ENCODE results near the gene RBM39. TPM values are rescaled to one million over a fixed set of nuclear protein-coding genes. Genes with fewer than 3 reads are reported as not detected.

The RBM39 gene
- total and polyA plus RNA-seq, 9 of the 15 experiments (the other 6 are each of a cell fraction or from before 2014, with no cell fraction given), result 143 to 319 (median 228) TPM

DNA sequence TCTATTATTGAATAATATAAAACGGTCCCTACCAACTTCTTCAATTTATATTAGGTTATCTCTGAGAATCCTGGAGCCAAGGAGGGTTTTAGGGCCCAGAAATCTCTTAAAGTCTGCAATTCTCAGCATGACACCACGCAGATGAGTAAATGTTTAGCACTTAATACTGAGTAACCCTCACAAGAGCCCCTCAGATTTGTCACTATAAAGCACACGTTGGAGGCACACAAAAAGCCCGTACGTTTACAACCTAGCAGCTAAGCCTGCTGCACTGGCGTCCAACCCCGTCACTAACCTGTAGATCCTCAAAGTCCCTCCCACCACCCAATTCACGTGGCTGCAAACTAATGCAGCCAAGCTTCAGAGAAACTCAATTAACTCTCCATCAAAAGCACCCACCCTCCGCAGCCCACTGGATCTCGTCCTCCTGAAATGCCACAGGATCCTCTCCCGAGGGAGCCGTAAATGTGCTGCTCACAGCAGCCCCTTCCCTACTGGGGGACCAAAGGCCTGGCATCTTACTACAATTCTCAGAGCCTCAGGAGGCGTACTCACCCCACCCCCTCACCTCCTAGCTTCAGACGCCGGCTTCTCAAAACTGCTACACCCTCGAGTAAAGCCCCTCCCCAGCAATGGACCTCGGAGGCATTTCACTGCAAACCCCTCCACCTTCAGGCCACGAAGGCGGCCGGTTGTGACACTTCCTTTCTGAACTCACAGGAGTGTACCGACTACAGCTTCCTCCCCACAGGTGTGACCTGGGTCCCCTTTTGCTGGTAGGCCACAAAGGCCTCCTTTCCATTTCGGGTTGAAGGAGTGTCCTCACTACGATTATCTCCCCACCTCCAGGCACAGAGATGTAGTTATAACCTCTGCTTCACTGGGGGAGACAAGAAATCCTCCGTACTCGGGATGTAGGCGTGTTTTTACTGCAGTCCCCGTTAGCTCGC lies 78.3 kb downstream of the RBM39 start (continued):
- TF ChIP-seq, protein P1, sequence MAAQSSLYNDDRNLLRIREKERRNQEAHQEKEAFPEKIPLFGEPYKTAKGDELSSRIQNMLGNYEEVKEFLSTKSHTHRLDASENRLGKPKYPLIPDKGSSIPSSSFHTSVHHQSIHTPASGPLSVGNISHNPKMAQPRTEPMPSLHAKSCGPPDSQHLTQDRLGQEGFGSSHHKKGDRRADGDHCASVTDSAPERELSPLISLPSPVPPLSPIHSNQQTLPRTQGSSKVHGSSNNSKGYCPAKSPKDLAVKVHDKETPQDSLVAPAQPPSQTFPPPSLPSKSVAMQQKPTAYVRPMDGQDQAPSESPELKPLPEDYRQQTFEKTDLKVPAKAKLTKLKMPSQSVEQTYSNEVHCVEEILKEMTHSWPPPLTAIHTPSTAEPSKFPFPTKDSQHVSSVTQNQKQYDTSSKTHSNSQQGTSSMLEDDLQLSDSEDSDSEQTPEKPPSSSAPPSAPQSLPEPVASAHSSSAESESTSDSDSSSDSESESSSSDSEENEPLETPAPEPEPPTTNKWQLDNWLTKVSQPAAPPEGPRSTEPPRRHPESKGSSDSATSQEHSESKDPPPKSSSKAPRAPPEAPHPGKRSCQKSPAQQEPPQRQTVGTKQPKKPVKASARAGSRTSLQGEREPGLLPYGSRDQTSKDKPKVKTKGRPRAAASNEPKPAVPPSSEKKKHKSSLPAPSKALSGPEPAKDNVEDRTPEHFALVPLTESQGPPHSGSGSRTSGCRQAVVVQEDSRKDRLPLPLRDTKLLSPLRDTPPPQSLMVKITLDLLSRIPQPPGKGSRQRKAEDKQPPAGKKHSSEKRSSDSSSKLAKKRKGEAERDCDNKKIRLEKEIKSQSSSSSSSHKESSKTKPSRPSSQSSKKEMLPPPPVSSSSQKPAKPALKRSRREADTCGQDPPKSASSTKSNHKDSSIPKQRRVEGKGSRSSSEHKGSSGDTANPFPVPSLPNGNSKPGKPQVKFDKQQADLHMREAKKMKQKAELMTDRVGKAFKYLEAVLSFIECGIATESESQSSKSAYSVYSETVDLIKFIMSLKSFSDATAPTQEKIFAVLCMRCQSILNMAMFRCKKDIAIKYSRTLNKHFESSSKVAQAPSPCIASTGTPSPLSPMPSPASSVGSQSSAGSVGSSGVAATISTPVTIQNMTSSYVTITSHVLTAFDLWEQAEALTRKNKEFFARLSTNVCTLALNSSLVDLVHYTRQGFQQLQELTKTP (IDR thresholded peaks at IDR 0.05; ENCODE audit: low read depth in 1 of 2, partially characterized antibody in 2 of 2), result no peak
- TF ChIP-seq, protein P2, sequence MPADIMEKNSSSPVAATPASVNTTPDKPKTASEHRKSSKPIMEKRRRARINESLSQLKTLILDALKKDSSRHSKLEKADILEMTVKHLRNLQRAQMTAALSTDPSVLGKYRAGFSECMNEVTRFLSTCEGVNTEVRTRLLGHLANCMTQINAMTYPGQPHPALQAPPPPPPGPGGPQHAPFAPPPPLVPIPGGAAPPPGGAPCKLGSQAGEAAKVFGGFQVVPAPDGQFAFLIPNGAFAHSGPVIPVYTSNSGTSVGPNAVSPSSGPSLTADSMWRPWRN (IDR thresholded peaks at IDR 0.05; ENCODE audit: low read depth), result no peak
- TF ChIP-seq, protein P3, sequence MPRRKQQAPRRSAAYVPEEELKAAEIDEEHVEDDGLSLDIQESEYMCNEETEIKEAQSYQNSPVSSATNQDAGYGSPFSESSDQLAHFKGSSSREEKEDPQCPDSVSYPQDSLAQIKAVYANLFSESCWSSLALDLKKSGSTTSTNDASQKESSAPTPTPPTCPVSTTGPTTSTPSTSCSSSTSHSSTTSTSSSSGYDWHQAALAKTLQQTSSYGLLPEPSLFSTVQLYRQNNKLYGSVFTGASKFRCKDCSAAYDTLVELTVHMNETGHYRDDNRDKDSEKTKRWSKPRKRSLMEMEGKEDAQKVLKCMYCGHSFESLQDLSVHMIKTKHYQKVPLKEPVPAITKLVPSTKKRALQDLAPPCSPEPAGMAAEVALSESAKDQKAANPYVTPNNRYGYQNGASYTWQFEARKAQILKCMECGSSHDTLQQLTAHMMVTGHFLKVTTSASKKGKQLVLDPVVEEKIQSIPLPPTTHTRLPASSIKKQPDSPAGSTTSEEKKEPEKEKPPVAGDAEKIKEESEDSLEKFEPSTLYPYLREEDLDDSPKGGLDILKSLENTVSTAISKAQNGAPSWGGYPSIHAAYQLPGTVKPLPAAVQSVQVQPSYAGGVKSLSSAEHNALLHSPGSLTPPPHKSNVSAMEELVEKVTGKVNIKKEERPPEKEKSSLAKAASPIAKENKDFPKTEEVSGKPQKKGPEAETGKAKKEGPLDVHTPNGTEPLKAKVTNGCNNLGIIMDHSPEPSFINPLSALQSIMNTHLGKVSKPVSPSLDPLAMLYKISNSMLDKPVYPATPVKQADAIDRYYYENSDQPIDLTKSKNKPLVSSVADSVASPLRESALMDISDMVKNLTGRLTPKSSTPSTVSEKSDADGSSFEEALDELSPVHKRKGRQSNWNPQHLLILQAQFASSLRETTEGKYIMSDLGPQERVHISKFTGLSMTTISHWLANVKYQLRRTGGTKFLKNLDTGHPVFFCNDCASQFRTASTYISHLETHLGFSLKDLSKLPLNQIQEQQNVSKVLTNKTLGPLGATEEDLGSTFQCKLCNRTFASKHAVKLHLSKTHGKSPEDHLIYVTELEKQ (CRISPR knock-in tag; IDR thresholded peaks at IDR 0.05), result no peak
- TF ChIP-seq ZZZ3 (IDR thresholded peaks at IDR 0.05) (no peak), ZNF780A (CRISPR knock-in tag; IDR thresholded peaks at IDR 0.05) (no peak), SREBF1 (IDR thresholded peaks at IDR 0.05; ENCODE audit: borderline replicate concordance, low read depth, low read length) (no peak), SMARCB1 (IDR thresholded peaks at IDR 0.05; ENCODE audit: insufficient read length, low read depth) (no peak), FOXK2 (conservative IDR thresholded peaks at IDR 0.05 in 1 of 2, IDR thresholded peaks at IDR 0.05 in 1 of 2; ENCODE audit: low read depth in 2 of 2) (no peak), RBM39 (optimal IDR thresholded peaks at IDR 0.05; ENCODE audit: low read depth, low read length) (no peak)
- TF ChIP-seq, protein P4, sequence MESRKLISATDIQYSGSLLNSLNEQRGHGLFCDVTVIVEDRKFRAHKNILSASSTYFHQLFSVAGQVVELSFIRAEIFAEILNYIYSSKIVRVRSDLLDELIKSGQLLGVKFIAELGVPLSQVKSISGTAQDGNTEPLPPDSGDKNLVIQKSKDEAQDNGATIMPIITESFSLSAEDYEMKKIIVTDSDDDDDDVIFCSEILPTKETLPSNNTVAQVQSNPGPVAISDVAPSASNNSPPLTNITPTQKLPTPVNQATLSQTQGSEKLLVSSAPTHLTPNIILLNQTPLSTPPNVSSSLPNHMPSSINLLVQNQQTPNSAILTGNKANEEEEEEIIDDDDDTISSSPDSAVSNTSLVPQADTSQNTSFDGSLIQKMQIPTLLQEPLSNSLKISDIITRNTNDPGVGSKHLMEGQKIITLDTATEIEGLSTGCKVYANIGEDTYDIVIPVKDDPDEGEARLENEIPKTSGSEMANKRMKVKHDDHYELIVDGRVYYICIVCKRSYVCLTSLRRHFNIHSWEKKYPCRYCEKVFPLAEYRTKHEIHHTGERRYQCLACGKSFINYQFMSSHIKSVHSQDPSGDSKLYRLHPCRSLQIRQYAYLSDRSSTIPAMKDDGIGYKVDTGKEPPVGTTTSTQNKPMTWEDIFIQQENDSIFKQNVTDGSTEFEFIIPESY (CRISPR knock-in tag; IDR thresholded peaks at IDR 0.05), result no peak
- TF ChIP-seq, protein P5, sequence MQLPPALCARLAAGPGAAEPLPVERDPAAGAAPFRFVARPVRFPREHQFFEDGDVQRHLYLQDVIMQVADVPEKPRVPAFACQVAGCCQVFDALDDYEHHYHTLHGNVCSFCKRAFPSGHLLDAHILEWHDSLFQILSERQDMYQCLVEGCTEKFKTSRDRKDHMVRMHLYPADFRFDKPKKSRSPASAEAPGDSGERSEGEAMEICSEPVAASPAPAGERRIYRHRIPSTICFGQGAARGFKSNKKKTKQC (CRISPR knock-in tag; IDR thresholded peaks at IDR 0.05), result no peak
- TF ChIP-seq, protein P6, sequence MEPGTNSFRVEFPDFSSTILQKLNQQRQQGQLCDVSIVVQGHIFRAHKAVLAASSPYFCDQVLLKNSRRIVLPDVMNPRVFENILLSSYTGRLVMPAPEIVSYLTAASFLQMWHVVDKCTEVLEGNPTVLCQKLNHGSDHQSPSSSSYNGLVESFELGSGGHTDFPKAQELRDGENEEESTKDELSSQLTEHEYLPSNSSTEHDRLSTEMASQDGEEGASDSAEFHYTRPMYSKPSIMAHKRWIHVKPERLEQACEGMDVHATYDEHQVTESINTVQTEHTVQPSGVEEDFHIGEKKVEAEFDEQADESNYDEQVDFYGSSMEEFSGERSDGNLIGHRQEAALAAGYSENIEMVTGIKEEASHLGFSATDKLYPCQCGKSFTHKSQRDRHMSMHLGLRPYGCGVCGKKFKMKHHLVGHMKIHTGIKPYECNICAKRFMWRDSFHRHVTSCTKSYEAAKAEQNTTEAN (CRISPR knock-in tag; IDR thresholded peaks at IDR 0.05), result no peak
